Aorta (tissue), 5 donors: ENCODE measurements around the gene NINJ1. TPM values are rescaled to one million over a fixed set of nuclear protein-coding genes. Genes with fewer than 3 reads are reported as not detected.

Experiments used
- ATAC-seq: fragments of 200-7000 bp; cut with Tn5 transposase; one replicate; pipeline ENCODE4 v1.9.1; 2022; ENCODE audit warnings: moderate library complexity; ENCODE audit not compliant: low FRiP score
- DNase-seq, 2 donors: peaks; one replicate each; pipeline ENCODE4 v3.0.0-alpha.2; 2020
- H3K27ac ChIP-seq, 2 donors: one replicate each; pipeline ENCODE4 v1.5.1; 2013; ENCODE audit warnings: low read length in 2 of 2, mild to moderate bottlenecking in 2 of 2, moderate library complexity in 2 of 2, control low read depth in 1 of 2, inconsistent platforms in 1 of 2, low read depth in 1 of 2
- H3K27me3 ChIP-seq, 2 donors: one replicate each; pipeline ENCODE4 v1.6.1; 2013; ENCODE audit warnings: control low read depth in 1 of 2, low read length in 1 of 2, mild to moderate bottlenecking in 1 of 2, moderate library complexity in 1 of 2; ENCODE audit not compliant: insufficient read depth in 2 of 2, control insufficient read depth in 1 of 2
- H3K36me3 ChIP-seq, 2 donors: one replicate each; pipeline ENCODE4 v1.6.1; 2013; ENCODE audit warnings: control low read depth in 1 of 2, low read length in 1 of 2, mild to moderate bottlenecking in 1 of 2; ENCODE audit not compliant: insufficient read depth in 2 of 2, control insufficient read depth in 1 of 2
- H3K4me1 ChIP-seq, 2 donors: one replicate each; pipeline ENCODE4 v1.6.1; 2013; ENCODE audit warnings: low read length in 2 of 2, control low read depth in 1 of 2, mild to moderate bottlenecking in 1 of 2, moderate library complexity in 1 of 2; ENCODE audit not compliant: insufficient read depth in 2 of 2, control insufficient read depth in 1 of 2
- H3K4me3 ChIP-seq, 2 donors: one replicate each; pipeline ENCODE4 v1.5.1; 2013; ENCODE audit warnings: low read length in 2 of 2, control low read depth in 1 of 2, mild to moderate bottlenecking in 1 of 2
- H3K9me3 ChIP-seq: one replicate; pipeline ENCODE4 v1.6.1; 2013; ENCODE audit warnings: mild to moderate bottlenecking, low read length; ENCODE audit not compliant: control insufficient read depth
- WGBS, 2 donors: extraction: QIAGEN DNeasy Blood & Tissue Kit; methylation state at CpG; one replicate each; pipeline ENCODE4 v1.1.7; 2013; 5-methylcytosine and 5-hydroxymethylcytosine counted together
- intact Hi-C, 2 donors: fragments of 100-400 bp; cut with DNase I; formaldehyde crosslinking; loops; one replicate each; pipeline versions ENCODE4 v1.14.2 to v1.15.0; 2022
- polyA plus RNA-seq, 2 donors: library from polyadenylated mRNA; stranded (reverse); fragments of 200-250 nt; gene quantifications; one replicate each; pipeline ENCODE4 v1.2.3, GENCODE V29; 2013
- total RNA-seq, 2 donors: library from RNA; stranded (reverse); fragmentation: NEBNext Ultra II Directional; extraction: Animal tissue kit (Norgen Biotek cat#: 25700); gene quantifications; one replicate each; pipeline ENCODE4 v1.2.1, GENCODE V29; 2021
- donor health status: healthy with polysubstance abuse.
- donor health status: Bipolar disorder and iron deficiency.
- donor health status: DM: no; HTN: no; CAD: no.
- donor health status: DM: no; HTN: no; CAD: no.
- donor health status: DM: yes; HTN: yes; CAD: no.

The NINJ1 gene
- total and polyA plus RNA-seq, 4 donors = 46.7 to 113 (median 73.5) TPM

DNA sequence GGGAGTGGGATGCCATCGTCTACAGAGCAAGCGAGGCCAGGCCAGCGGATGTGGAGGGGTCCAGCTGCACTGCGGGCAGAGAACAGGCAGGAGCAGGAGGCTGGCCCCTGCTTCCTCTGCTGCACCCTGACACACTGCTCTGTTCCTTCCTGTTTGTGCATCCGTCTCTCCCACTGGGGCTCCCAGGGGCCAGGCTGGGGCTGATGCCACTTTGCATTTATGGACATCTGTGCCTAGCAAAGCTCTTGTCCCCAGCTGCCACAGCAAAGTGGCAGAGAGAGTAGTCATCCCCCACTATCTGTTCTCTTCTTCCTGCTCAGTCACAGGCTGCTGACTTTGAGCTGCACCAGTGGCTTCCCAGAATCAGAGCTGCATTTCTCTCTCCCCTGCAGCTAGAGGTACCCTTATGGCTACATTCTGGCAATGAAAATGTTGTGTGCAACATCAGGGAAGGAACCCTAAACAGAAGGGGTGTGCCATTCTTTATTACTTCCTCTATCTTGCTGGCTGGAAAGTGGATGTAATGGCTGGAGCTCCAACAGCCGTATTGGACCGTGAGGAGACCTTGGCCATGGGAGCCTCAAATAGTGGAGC lies 4.2 kb upstream of the NINJ1 start:
- intact Hi-C loops = loop anchor here in 1 of 2 donors (10.0 kb wide), 2 partner anchors 317 to 437 kb away; partner anchors contain the start of genes FAM120A, FAM120AOS and PHF2
- no peak overlapping the region for H3K27ac ChIP-seq
- DNase-seq = no peak
- no peaks in the 10 kb centered on the region for H3K9me3 ChIP-seq
- no peaks in the 10 kb centered on the region for H3K27me3 ChIP-seq
- no peak for ATAC-seq
- no peaks in the 10 kb centered on the region for H3K36me3 ChIP-seq
- no peak overlapping the region for H3K4me3 ChIP-seq
- WGBS, 2 donors = 80 to 82% methylated on average over 7 of the region's 7 CpGs
- no peaks in the 10 kb centered on the region for H3K4me1 ChIP-seq

DNA sequence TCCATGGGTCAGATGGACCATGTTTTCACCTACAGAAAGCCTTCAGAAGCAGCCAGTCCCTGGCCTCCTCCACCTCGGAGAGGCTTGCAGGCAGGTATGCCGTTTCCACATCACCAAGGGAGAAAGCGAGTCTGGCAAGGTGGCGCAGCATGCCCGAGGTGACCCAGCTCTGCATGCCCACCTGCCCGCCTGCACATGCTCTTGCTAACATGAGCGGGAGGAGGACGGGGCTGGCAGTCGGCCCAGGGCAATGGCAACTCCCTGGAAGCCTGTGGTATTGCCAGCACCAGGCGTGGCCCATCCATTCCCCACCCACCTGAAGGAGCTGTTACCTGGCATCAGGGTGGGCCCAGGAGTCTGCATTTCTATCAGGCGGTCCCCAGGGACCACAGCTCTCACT lies 3.3 kb upstream of the NINJ1 start:
- 90 to 93% methylated on average over 11 of the region's 11 CpGs for WGBS, 2 donors

GRCh38 chr9:93136011-93136440 lies 2.0 kb upstream of the NINJ1 start:
- no peak for ATAC-seq
- intact Hi-C loops = loop anchor here in 1 of 2 donors (10.0 kb wide), 2 partner anchors 319 to 439 kb away; partner anchors contain the start of genes FAM120A, FAM120AOS and PHF2
- WGBS, 2 donors = 61 to 63% methylated on average over 11 of the region's 11 CpGs

More for the DNA sequence above, 3.3 kb upstream of the NINJ1 start:
- ATAC-seq = no peak
- Histone ChIP-seq H3K27me3 (no peaks in the 10 kb centered on the region), H3K27ac (no peak overlapping the region), H3K9me3 (no peaks in the 10 kb centered on the region), H3K4me1 (no peaks in the 10 kb centered on the region), H3K4me3 (no peak overlapping the region), H3K36me3 (no peaks in the 10 kb centered on the region)
- intact Hi-C loops = loop anchor here in 1 of 2 donors (10.0 kb wide), 2 partner anchors 317 to 437 kb away; partner anchors contain the start of genes FAM120A, FAM120AOS and PHF2
- DNase-seq = peak in 1 of 2 donors; percentile 56

DNA sequence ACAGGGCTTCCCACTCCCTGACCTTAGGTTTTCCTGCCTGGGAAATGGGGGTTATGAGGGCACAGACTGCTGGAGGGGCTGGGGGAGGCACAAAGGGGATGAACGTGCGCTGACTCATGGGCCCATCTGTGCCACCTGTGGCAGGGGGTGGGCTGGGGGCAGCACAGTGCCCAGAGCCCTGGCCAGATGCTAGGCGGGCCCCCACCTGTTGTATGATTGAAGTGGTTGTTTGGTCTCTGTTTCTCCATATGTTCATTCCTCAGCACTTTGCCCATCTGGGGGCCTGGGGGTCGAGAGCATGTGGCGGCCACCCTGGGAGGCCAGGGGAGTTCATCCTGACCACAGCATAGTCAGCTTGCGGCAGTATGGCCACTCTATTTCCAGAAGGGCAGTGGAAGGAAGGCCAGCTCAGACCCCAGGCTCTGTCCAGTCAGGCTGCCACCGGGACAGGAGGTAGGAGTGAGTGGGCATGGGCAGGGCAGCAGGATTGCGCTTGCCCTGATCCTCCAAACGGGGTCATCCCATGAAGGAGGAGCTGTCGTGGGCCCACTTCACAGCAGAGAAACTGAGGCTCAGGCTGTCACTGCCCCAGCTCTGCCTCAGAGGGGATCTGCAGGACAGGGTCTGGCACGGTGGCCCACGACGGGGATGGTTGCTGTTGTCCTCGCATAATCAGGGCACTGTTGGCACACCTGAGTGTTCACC lies 841 bp upstream of the NINJ1 start:
- H3K9me3 ChIP-seq = no peaks in the 10 kb centered on the region
- no peaks in the 10 kb centered on the region for H3K36me3 ChIP-seq
- peak in 1 of 2 donors; percentile 54 for DNase-seq
- peak overlapping the region; percentile 56 to 64 for H3K4me3 ChIP-seq
- no peak for ATAC-seq
- H3K27me3 ChIP-seq = no peaks in the 10 kb centered on the region
- H3K4me1 ChIP-seq = no peaks in the 10 kb centered on the region
- WGBS, 2 donors = 80% methylated on average over 14 of the region's 14 CpGs
- peak overlapping the region; percentile 10 to 85 for H3K27ac ChIP-seq
- intact Hi-C loops = loop anchor here in 1 of 2 donors (5.0 to 10.0 kb wide), 3 partner anchors 38 to 440 kb away; partner anchors contain the start of genes CARD19, FAM120A, FAM120AOS and PHF2

More at GRCh38 chr9:93136011-93136440, 2.0 kb upstream of the NINJ1 start:
- Histone ChIP-seq H3K4me3 (no peak overlapping the region), H3K4me1 (no peaks in the 10 kb centered on the region), H3K27ac (no peak overlapping the region), H3K9me3 (no peaks in the 10 kb centered on the region), H3K36me3 (no peaks in the 10 kb centered on the region), H3K27me3 (no peaks in the 10 kb centered on the region)
- DNase-seq = no peak

GRCh38 chr9:93133681-93134014 lies 403 bp downstream of the NINJ1 start:
- DNase-seq (peak; percentile 92 to 93), ATAC-seq (peak; percentile 84)

GRCh38 chr9:93132946-93133680 lies 938 bp downstream of the NINJ1 start:
- DNase-seq (peak in 1 of 2 donors; percentile 74), ATAC-seq (peak; percentile 30)
- Histone ChIP-seq H3K4me1 (no peaks in the 10 kb centered on the region), H3K9me3 (no peaks in the 10 kb centered on the region), H3K4me3 (peak overlapping the region; percentile 64 to 87), H3K27ac (peak overlapping the region; percentile 62 to 97), H3K27me3 (no peaks in the 10 kb centered on the region), H3K36me3 (no peaks in the 10 kb centered on the region)
- intact Hi-C loops = loop anchor here in 1 of 2 donors (5.0 to 10.0 kb wide), 3 partner anchors 36 to 442 kb away; partner anchors contain the start of genes CARD19, FAM120A, FAM120AOS and PHF2
- WGBS, 2 donors = 3 to 4% methylated on average over 21 of the region's 21 CpGs

More at GRCh38 chr9:93133681-93134014, 403 bp downstream of the NINJ1 start:
- Histone ChIP-seq H3K9me3 (no peaks in the 10 kb centered on the region), H3K27ac (peak overlapping the region; percentile 88 to 97), H3K27me3 (no peaks in the 10 kb centered on the region), H3K4me1 (no peaks in the 10 kb centered on the region), H3K4me3 (peak overlapping the region; percentile 64 to 87), H3K36me3 (no peaks in the 10 kb centered on the region)
- intact Hi-C loops = loop anchor here in 1 of 2 donors (5.0 to 10.0 kb wide), 3 partner anchors 36 to 441 kb away; partner anchors contain the start of genes CARD19, FAM120A, FAM120AOS and PHF2
- WGBS, 2 donors = 0 to 1% methylated on average over 18 to 34 of the region's 34 CpGs

DNA sequence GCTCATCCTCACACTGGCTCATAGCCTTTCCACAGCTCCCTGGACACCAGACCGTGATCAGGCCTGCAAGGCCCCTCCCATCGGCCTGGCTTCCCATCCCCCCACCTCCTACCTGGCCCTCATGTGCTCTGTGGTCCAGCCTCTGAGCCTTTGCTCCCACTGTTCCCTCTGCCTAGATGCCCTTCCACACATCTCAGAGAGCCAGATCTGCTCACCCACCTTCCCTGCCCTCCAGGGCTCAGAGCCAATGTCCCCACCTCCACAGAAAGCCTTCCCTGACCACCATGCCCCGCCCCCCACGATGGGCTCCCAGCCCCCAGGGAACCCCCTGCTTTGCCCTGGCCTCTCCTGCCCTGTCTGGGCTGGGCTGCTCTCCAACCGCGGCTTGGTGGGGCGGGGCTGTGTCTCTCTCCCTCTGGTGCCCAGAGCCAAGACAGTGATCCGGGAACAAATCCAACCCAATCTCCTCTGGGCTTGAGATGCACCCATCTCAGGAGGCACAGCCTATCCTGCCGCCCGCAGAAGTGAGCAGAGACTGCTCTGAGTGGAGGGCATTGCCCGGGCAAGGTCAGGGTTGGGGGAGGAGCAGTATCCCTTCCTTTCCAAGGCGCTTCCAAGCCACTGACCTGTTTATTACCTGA lies 1.6 kb downstream of the NINJ1 start:
- Histone ChIP-seq H3K4me1 (no peaks in the 10 kb centered on the region), H3K4me3 (peak overlapping the region; percentile 64 to 87), H3K9me3 (no peaks in the 10 kb centered on the region), H3K36me3 (no peaks in the 10 kb centered on the region), H3K27ac (peak overlapping the region; percentile 62 to 97), H3K27me3 (no peaks in the 10 kb centered on the region)
- 10 to 12% methylated on average over 11 to 12 of the region's 12 CpGs for WGBS, 2 donors
- peak in 1 of 2 donors; percentile 87 for DNase-seq
- intact Hi-C loops = loop anchor here in 1 of 2 donors (5.0 to 10.0 kb wide), 3 partner anchors 35 to 442 kb away; partner anchors contain the start of genes CARD19, FAM120A, FAM120AOS and PHF2
- ATAC-seq = peak; percentile 8
